Measurements from ENCODE around the gene FAM72D.
"Not testable (repeated sequence)": the region's sequence is repeated elsewhere in the genome, so short reads cannot be mapped to it uniquely, and the experiment has no call there.

The FAM72D gene

DNA sequence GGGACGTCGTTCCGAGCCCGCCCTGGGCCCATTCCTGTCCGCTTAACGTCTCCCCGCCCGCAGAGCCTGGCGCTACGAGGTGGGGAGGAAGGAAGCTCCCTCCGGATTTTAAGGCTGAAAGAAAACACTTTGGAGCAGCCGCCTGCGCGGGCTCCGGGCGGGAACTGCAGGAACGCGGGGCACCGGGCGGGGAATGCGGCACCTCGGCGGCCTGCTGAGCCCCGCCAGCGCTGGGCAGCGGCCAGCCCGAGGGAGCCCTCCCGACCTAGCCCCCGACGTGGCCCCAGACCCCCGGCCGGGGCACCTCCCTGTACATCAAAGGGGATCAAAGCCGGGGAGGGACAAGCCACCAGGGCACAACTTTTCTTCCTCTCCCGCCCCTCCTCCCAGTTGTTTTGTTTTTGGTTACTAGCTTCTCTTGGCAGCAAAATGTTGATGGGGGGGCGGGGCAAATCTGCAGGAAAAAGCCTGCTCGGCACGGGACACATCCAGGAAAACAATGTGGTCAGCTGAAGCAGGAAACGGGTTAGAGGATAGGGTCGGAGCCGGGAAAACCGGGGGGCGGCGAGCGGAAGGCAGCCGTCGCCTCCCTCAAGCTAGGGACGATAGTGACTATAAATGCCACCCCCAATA lies 2.1 kb upstream of the FAM72D start:
- not testable (repeated sequence) for DNase-seq

DNA sequence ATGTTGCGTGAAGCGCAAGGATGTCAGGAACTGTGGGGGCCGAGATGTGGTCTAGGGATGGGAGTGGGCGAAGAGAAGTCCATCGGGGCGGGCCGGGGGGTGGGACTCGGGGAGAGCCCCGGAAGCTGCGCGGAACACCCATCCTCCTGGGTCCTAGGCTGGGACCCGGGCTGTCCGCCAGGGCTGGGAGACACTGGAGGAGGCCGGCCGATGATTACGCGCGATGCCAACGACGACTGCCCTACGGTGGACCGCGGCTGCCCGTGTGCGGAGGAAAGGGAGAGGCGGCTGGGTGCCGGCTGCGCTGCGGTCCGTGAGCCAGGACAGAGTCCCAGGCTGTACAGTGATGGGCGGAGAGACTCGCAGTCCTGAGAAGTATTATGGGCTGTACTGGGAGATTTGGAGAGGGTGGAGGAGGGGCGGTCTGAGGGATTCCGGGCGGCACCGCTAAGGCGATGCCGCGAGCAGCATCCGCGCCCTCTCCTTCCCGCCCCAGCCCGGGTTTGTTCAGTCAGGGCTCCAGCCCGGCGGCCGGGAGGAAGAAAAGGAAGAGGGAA lies 1.0 kb upstream of the FAM72D start:
- not testable (repeated sequence) for DNase-seq

DNA sequence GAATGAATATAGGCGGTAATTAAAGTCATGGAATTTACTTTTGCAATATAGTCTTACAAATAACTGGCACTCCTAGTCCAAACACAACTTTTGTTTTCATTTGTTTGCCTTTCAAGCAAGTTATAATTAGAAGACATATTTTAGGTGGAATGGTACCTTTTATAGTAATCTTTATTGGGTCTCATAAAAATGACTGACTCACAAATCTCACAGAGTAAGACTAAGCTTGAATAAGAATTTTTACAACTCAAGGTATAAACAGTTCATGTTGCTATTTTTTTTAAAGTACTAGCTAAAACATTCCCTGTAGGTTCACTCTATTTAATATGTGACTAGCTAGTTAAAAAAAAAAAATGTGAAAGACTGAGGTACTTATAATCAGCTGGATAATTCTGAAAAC lies 6.0 kb downstream of the FAM72D start:
- DNase-seq = not testable (repeated sequence)

DNA sequence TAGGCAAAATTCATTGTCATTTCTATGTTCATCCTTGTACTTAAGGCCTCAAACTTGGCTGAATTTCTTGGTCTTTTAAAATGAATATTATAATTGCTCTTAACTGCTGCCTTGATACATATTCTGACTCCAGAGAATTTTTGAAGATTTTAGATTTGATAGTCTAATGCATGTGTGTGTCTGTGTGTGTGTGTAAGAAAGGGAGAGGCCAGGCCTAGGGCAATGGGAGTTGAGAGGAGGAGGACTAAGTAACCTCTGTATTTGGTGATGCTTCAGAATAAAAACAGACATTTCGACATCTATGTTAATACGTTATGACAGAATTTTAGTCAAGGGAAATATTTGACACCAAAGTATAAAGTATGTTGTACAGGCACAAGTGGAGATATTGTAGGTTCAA lies 7.5 kb downstream of the FAM72D start:
- DNase-seq = not testable (repeated sequence)

DNA sequence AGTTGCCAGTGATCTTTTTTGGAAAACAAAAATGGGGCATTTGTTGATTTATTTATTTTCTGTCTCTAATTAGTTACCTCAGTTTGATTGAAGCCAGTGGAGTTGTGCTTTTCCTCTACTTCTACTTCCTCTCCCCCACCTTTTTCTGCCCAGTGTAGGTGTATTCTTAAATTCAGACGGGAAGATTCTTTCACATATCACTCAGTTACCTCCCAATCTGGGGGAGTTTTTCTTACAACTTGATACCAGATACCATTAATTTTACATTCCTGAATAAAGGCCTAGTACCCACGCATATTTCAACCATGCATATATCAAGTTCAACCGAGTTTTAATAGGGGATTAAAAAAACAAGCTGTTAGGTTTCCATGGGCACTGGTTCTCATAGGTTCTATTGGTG lies 15.9 kb downstream of the FAM72D start:
- not testable (repeated sequence) for DNase-seq

DNA sequence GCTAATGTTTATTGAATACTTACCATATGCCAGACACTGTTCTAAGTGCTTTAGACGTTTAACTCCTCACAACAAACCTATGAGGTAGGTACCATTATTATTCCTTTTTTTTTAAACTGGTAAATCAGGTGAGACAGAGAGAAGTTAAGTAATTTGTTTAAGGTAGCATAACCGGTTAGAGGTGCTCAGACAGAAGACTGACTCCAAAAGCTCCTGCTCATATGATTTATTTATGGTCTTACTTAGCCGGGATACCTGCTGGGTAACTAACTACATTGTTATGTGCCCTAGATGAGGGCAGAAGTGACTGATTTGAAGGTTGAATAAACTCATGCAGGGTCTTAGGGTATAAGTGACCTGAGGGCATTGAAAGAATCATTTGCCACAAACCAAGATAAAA lies 16.9 kb downstream of the FAM72D start:
- DNase-seq = not testable (repeated sequence)

DNA sequence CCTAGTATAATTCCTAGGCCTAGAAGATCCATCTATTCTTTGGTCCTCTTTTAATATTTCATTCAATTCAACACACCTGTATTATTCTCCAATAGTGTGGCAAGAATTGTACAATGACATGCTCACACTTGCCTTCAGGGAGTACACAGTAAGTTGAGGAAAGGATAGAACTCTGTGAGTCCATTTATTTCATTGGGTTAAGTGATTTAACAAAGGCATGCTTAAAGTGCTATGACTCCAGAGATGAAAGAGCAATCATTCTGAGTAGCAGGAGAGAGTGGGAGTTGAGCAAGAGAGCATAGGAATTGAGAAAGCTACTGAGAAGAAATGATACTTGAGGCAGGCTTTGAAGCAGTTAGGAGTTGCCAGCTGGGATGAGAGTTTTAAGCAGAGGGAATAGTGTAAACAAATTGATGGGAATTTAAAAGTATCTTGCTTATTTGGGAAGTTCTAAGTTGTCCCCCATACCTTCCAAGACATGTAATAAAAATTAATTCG lies 18.8 kb downstream of the FAM72D start:
- not testable (repeated sequence) for DNase-seq

DNA sequence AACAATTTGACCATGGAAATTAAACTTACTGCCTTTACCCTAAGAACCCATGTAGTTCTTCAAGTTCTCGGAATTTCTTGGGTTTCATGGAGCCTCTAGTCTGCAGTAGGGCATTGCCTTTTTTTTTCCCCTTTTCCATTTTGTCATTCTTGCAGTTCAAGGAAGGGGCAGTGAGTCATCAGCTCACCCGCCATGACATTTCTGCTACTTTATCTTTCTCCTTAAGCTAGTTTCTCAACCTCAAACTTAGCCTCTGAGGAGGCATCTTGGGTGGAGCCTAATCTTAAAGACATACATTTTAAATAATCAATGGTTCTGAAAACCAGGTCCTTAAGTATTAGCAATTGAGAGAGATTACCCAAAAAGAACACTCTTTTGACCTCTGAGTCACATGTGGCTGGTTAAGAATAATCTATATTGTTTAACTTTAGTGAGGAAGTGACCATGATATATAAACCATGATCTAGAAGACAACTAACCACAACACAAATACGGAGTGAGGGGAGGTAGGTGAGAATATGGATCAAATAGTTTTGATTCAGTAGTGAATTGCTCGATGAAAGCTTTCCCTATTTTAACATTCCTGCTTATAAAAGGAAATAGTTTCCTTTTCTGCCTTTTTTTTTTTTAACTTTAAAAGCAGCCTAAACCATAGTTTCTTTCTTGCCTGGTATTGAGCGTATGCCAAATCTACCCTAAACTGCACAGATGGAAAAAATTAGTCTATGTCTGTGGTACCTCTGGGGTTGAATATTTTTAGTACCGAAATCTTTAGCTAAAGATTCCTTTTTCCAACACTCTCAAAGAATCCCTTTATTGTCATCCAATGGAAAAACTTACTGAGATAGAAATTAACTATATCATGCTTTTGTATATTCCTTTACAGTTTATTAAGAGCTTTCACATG lies 20.1 kb downstream of the FAM72D start:
- DNase-seq = not testable (repeated sequence)

DNA sequence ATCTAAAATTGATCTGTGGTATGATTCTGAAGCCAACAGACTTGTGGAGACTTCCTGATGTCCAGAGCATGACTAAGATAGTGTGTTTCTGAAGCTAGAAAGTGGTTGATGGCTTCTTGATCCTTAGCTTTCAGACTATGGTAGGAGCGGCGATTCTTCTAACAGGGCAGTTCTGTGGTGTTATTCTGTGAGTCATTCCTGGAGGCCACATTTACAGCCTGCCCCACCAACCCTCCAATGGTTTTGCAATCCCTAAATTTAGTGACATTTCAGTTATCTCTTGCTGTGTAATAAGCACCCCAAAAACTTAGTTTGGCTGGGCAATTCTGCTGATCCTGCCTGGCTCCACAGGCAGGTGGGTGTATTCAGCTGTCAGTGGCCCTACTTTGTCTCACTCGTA lies 24.1 kb downstream of the FAM72D start:
- not testable (repeated sequence) for DNase-seq

DNA sequence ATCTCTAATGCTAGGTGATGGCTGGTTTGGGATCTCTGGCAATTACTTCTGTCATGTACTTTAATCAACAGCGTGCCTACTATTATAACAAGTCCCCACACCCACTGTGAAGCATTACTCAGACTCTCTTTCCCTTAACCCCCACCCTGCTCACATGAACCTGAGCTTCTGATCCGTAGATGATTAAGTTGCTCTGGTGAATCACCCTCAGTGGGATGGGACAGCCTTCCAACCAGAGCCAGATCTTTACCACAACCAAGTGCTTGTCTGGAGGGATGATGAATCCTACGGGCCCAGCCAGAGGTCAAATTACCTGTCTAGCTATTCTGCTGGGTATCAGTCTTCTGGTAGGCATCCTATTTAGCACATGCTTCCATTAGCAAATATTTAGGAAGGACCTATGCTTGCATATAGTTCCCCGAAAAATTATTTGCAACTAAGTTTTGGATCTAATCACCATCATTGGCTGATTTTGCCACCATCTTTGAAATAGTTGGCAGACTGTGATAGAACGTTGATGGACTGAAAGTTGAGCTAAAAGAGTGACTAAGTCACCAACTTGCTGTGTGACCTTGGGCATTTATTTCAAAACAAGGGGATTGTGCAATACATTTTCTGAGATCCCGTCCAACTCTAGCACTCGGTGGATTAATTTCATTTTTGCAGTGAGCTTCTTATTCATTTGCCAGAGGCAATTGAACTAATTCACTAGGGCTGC lies 26.7 kb downstream of the FAM72D start:
- DNase-seq = not testable (repeated sequence)

DNA sequence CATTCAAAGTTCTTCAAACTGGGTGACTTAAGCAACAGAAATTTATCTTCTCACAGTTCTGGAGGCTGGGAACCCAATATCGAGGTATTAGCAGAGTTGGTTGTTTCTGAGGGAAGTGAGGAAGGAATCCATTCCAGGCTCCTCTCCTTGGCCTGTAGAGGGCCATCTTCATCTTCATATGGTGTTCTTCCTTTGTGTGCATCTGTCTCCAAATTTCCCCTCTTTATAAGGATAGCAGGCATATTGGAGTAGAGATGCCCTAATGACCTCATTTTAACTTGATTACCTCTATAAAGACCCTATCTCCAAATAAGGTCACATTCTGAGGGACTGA lies 27.3 kb downstream of the FAM72D start:
- DNase-seq = not testable (repeated sequence)

DNA sequence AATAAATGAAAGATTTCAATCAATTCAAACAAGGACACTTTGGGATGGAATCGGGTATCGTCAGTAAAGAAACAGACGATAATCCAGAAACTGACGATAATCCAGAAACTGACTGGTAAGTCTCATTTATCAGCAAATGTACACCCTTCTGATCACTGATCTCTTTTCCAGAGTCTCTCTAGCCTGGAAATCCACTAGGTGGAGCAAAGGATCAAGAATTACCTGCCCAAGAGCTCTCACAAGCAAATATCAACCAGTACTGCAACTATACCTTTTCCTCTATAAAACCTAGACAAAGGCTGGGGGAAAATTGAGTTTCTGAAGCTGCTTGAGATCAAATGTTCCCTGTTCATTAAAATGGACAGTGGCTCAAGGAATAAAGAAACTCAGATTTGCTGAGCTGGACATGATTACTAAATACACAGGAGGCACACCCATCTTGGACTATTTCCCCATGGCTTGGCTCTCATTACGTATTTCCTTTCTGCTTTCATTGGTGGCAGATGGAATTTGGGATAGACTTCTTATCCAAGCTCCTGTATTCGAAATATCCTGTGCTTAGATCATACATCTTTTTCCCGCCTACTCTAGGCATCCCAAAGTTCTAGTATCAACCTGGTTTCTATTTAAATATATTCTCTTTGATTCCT lies 28.3 kb downstream of the FAM72D start:
- not testable (repeated sequence) for DNase-seq

DNA sequence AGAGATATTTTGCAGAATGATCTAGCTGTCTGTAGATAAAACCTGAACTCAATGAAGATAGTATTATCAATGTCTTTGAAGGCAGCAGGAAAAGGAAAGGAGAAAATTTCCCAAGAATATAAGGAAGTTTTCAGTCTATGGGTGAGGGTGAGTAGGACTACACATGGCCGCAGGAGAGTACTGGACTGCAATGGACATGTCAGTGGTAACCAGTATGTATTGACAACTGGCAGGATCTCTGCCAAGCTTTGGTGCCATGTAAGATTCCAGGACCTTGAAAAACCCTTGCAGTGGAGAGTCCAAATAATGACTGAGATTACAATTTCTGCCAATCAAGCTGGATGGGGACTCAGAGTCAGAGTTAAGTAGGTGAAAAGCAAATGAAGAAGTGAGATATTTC lies 29.3 kb downstream of the FAM72D start:
- DNase-seq = not testable (repeated sequence)

DNA sequence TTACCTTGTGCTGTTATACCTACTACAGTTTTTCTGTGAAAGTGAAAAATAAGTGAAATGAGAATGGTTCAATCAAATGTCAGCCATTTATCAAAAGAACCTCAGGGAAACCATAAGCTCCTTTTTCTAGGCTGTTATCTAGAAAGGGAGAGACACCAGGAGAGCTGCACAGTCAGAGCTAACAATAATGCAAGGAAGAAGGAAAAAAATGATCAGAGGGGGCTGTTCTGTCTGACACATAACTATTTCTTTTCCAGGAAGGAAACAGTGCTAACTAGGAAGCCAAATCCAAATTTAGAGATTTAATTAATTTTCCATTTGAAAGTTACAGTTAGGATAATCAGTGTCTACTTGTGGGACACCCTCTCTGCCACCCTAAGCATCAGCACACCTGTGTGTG lies 31.4 kb downstream of the FAM72D start:
- DNase-seq = not testable (repeated sequence)

DNA sequence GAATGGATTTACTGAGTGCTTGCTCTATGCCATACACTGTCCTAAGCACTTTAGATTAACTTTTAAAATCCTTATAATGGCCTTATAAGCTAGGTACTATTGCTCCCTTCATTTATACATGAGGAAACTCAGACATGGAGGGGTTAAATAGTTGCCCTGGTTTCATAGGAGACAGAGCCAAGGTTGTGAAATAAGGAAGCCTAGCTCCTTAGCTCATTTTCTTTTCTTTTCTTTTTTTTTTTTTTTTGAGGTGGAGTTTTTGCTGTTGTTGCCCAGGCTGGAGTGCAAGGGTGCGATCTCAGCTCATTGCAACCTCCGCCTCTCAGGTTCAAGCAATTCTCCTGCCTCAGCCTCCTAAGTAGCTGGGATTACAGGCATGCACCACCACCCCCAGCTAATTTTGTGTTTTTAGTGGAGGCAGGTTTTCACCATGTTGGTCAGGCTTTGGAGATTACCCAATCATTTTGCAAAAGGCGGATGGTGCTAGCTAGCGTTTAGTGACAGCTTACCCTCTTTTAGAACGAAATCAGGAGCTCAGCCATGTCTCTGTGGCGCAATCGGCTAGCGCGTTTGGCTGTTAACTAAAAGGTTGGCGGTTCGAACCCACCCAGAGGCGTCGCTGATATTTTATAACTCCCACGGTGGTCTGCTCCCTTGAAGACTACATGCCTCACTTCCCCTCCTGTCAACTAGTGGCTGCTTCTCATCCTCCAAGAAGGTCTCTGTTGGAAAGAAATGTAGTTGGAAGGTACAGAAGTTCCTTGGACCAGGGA lies 33.1 kb downstream of the FAM72D start:
- DNase-seq = not testable (repeated sequence)

DNA sequence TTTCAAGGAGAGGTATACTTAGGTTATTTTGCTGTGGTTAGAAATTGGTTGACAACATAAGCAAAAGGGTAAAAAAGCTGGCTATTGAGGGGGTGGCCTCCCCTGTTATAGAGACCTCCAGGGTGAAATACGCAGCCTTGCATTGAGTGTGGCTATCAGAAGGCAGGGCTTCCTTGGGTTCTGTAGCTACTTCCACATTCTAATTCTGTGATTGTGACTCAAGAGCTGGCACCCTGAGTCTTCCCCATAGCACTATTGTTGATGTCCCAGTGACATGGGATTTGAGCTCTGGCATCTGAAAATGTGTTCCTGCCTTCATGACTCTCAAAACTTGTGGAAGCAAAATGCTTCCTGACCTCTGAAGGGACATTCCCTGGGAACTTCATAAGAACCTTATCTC lies 38.7 kb downstream of the FAM72D start:
- not testable (repeated sequence) for DNase-seq

DNA sequence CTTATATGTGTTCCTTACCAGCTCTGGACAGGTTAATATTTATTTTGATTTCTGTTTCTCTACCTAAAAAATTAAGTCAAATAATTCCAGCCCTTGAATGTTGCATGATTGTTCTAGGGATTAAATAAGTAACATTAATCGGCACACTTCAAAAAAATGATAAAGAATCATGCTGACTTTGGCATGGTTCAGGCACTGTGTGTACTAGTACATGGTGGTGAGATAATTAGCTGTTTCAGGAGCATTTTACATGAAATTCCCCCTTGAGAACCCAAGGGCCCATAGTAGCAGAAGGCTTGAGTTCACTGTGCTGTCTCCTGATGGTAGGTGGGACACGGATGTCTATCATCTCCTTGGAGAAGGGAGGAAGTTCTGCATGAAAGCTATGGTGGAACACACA lies 44.8 kb downstream of the FAM72D start:
- DNase-seq = not testable (repeated sequence)

DNA sequence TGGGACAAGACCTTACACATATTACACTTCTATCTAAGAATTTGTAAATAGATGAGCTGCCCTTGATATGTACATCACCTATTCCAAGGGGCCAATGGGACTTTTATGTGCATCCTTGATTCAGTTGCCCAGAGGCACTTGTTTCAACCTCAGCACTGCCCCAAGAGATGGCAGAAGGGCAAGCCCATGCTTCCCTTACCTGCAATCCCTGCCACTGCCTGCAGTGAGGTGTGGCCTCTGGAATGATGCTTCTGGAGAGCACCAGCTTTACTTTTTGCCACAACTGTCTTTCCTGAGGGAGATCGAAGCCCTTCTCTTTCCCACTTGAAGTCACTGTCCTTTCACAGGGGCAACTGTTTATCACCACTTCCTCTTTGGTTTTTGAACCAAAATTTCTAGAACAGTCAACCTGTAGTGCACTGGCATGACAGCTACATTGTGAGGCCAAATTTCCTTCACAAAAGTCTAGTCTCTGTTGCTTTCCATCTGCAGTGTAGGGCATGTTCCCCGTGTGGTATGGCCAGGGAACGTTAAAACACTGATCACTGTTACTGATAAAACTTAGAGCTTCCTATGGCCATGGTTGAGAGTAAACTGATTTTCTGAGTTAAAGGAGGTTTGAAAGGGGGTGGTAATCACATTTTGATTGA lies 48.6 kb downstream of the FAM72D start:
- not testable (repeated sequence) for DNase-seq

DNA sequence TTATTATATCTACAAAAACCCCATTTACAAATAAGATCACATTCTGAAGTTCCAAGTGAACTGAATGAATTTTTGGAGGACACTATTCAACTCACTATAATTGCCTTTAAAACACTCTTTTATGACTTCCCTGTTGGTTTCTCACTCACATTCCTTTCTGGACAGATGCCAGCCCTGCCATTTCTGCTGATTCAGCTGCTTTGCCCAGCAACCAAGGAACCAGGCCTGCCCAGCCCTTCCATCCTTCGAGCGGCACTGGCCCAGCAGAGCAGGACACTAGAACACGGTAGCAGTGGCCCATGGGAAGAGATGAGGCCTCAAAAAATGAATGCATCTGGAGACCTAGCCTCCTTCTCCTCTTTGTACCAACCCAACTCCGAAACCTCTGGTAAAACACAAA lies 50.5 kb downstream of the FAM72D start:
- not testable (repeated sequence) for DNase-seq

DNA sequence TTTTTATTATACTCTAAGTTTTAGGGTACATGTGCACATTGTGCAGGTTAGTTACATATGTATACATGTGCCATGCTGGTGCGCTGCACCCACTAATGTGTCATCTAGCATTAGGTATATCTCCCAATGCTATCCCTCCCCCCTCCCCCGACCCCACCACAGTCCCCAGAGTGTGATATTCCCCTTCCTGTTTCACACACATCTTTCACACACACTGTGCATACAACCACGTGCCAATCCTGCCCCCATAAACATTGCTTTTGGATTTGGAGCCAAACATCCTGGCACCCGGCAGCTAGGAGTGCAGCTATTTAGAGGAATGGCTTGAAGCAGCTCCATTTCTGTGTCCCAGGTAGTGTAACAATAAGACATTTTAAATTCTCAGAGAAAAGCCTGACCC lies 51.4 kb downstream of the FAM72D start:
- not testable (repeated sequence) for DNase-seq

DNA sequence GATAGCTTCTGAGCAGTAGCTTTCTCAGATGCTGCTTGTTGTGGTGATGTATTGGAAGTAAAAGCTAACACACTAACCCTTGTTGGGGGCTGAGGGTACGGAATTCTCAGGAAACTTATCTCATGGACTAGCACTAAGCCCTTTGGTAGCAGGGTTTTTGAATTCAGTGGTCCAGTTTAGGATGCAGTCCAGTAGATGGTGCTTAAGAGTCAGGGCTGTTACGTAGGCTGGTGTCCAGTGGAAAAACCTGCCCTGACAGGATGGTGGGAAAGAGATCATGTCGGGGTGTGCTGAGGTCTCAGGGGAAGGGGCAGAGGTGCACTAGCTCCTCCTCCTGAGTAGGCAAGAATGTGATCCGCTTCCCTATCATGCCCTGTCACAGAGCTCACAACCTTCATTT lies 59.6 kb downstream of the FAM72D start:
- not testable (repeated sequence) for DNase-seq
